PC-3 (cell line): ENCODE data around the gene PIAS1. TPM values are rescaled to one million over a fixed set of nuclear protein-coding genes. Genes with fewer than 3 reads are reported as not detected.

Experiments
- ATAC-seq: fragments of 200-7000 bp; cut with Tn5 transposase; 2 replicates; pipeline ENCODE4 v1.9.1; 2020; ENCODE audit warnings: mild to moderate bottlenecking, moderate library complexity
- BruUV-seq: library from RNA; stranded (reverse); fragments of 400-500 nt; replicated peaks from 2 replicates; lab custom pipeline; 2021; lab: Mats Ljungman, UMichigan
- CTCF ChIA-PET: fragments of 300-600 bp; sonication (Branson Sonifier 250); formaldehyde crosslinking; loops from one replicate; lab custom pipeline; 2022; ENCODE audit warnings: antibody characterized with exemption; lab: Charles Lee
- POLR2A ChIA-PET: fragments of 300-600 bp; sonication (Branson Sonifier 250); formaldehyde crosslinking; loops from one replicate; lab custom pipeline; 2022; ENCODE audit warnings: antibody characterized with exemption; ENCODE audit not compliant: unreplicated experiment; lab: Charles Lee
- DNase-seq: peaks from one replicate; pipeline ENCODE4 v3.0.0-alpha.2; 2015
- H2AFZ ChIP-seq: fragments of 300-600 bp; sonication (generic); 2 replicates; pipeline ENCODE4 v1.6.0; 2016; ENCODE audit warnings: antibody characterized with exemption, low read length
- H3F3A ChIP-seq: fragments of 300-600 bp; sonication (generic); one replicate; pipeline ENCODE4 v1.6.0; 2017; ENCODE audit warnings: antibody characterized with exemption, low read length, control low read depth, mild to moderate bottlenecking; ENCODE audit not compliant: unreplicated experiment
- H3K27ac ChIP-seq: fragments of 300-600 bp; sonication (generic); 2 replicates; pipeline ENCODE4 v1.5.1; 2016; ENCODE audit warnings: mild to moderate bottlenecking, low read length
- H3K27me3 ChIP-seq: fragments of 300-600 bp; sonication (generic); 2 replicates; pipeline ENCODE4 v1.6.1; 2016; ENCODE audit warnings: low read length, mixed read lengths
- H3K36me3 ChIP-seq: fragments of 300-600 bp; sonication (generic); 2 replicates; pipeline ENCODE4 v1.6.1; 2016; ENCODE audit warnings: low read depth, mixed run types, low read length, mixed read lengths
- H3K4me1 ChIP-seq: fragments of 300-600 bp; sonication (generic); 2 replicates; pipeline ENCODE4 v1.5.1; 2016; ENCODE audit warnings: low read length; ENCODE audit not compliant: insufficient read depth
- H3K4me2 ChIP-seq: fragments of 300-600 bp; sonication (generic); 2 replicates; pipeline ENCODE4 v1.6.0; 2016; ENCODE audit warnings: low read length
- H3K4me3 ChIP-seq: fragments of 300-600 bp; sonication (generic); 2 replicates; pipeline ENCODE4 v1.5.1; 2016; ENCODE audit warnings: mild to moderate bottlenecking, low read length, mixed read lengths
- H3K79me2 ChIP-seq: fragments of 300-600 bp; sonication (generic); 2 replicates; pipeline ENCODE4 v1.6.1; 2017; ENCODE audit warnings: low read length, mixed read lengths
- H3K9ac ChIP-seq: fragments of 300-600 bp; sonication (generic); 2 replicates; pipeline ENCODE4 v1.6.0; 2016; ENCODE audit warnings: mild to moderate bottlenecking, low read length
- H3K9me2 ChIP-seq: fragments of 300-600 bp; sonication (generic); replicated peaks from 2 replicates; pipeline ENCODE4 v1.6.1; 2016; ENCODE audit warnings: mixed run types, low read length, mixed read lengths
- H3K9me3 ChIP-seq: fragments of 300-600 bp; sonication (generic); 2 replicates; pipeline ENCODE4 v1.6.1; 2016; ENCODE audit warnings: low read length, mixed read lengths
- H4K20me1 ChIP-seq: fragments of 300-600 bp; sonication (generic); 2 replicates; pipeline ENCODE4 v1.6.1; 2016; ENCODE audit warnings: low read length, mixed read lengths
- CTCF ChIP-seq: fragments of 300-600 bp; sonication (generic); conservative IDR thresholded peaks from 2 replicates; pipeline ENCODE4 v1.5.1; 2017; ENCODE audit warnings: antibody characterized with exemption, low read depth, mild to moderate bottlenecking, low read length
- EZH2 ChIP-seq: fragments of 300-600 bp; sonication (generic); IDR thresholded peaks from one replicate; pipeline ENCODE4 v1.6.1; 2017; ENCODE audit warnings: antibody characterized with exemption, mild to moderate bottlenecking, low read length; ENCODE audit not compliant: unreplicated experiment
- EZH2phosphoT487 ChIP-seq: fragments of 300-600 bp; sonication (generic); IDR thresholded peaks from 2 replicates; pipeline ENCODE4 v1.6.1; 2018; ENCODE audit warnings: mild to moderate bottlenecking, antibody characterized with exemption, low read length, borderline replicate concordance
- intact Hi-C: fragments of 100-400 bp; cut with micrococcal nuclease; formaldehyde crosslinking; loops from 2 replicates; pipeline ENCODE4 v1.9.0; 2023
- total RNA-seq: library from RNA; depleted of rRNA; stranded (reverse); fragments of >200 nt; gene quantifications from 2 replicates; pipeline ENCODE4 v1.2.3, GENCODE V29; 2014

The PIAS1 gene
- total RNA-seq, 1 experiment from 2014 or later, result 21.9 TPM

- intact Hi-C loops, result no loop called here
- ChIA-PET POLR2A (no interaction called here), CTCF (no interaction called here)
- Histone ChIP-seq H3K4me3 (no peak overlapping the region), H3F3A (no peaks in the 10 kb centered on the region), H3K36me3 (no peaks in the 10 kb centered on the region), H3K4me2 (no peak overlapping the region), H3K27me3 (no peaks in the 10 kb centered on the region), H4K20me1 (no peaks in the 10 kb centered on the region), H3K79me2 (no peaks in the 10 kb centered on the region), H2AFZ (no peak overlapping the region), H3K27ac (no peak overlapping the region), H3K4me1 (no peaks in the 10 kb centered on the region), H3K9ac (no peak overlapping the region), H3K9me3 (no peaks in the 10 kb centered on the region), H3K9me2 (no peaks in the 10 kb centered on the region)
- ATAC-seq (no peak), DNase-seq (no peak)
- BruUV-seq, result no TSS peak
- no peak for TF ChIP-seq CTCF
- TF ChIP-seq EZH2phosphoT487, result no peak
- TF ChIP-seq EZH2, result no peak
Measured at GRCh38 chr15:68025835-68026424, 28.2 kb upstream of the PIAS1 start.

- TF ChIP-seq EZH2phosphoT487 (no peak), EZH2 (no peak), CTCF (no peak)
- no peaks in the 10 kb centered on the region for H3K36me3 ChIP-seq
Measured at GRCh38 chr15:68027388-68027787, 26.7 kb upstream of the PIAS1 start.

DNA sequence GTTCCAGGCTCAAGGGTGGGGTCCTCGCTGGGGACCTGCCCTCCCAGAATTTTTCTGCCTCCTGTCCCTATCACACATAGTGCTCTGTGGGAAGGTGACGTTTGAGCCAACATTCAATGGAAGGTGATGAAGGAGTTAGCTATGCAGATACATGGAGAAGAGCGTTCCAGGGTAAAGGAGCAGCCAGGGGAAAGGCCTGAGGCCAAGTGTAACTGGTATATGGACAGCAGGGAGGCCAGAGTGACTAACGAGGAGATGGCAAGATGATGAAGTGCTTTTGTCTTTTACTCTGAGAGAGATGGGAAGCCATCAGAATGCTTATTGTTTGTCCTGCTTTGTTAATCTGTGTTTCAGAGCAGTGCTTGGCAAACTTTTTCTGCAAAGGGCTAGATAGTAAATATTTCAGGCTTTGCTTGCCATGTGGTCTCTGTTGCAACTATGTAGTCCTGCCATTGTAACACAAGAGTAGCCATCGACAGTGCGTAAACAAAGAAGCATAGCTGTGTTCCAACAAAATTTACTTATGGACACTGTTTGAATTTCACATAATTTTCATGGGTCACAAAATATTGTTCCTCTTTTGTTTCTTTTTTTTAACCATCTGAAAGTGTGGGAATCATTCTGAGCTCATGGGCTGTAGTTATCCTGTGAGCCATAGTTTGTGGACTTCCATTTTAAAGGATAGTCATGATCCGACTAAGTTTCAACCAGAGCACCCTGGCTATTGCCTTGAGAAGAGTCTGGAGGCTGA, 25.8 kb upstream of the PIAS1 start:
- H3F3A ChIP-seq, result no peaks in the 10 kb centered on the region
- H3K27me3 ChIP-seq, result no peaks in the 10 kb centered on the region
- BruUV-seq, result no TSS peak
- no peak overlapping the region for H3K9ac ChIP-seq
- DNase-seq (no peak), ATAC-seq (no peak)
- no peaks in the 10 kb centered on the region for H3K36me3 ChIP-seq
- H3K4me1 ChIP-seq, result no peaks in the 10 kb centered on the region
- no peak overlapping the region for H3K27ac ChIP-seq
- H3K79me2 ChIP-seq, result no peaks in the 10 kb centered on the region
- TF ChIP-seq EZH2 (no peak), CTCF (no peak), EZH2phosphoT487 (no peak)
- no peak overlapping the region for H3K4me3 ChIP-seq
- CTCF ChIA-PET, result no interaction called here
- H3K4me2 ChIP-seq, result no peak overlapping the region
- H3K9me2 ChIP-seq, result no peaks in the 10 kb centered on the region
- no peaks in the 10 kb centered on the region for H4K20me1 ChIP-seq
- POLR2A ChIA-PET, result no interaction called here
- intact Hi-C loops, result no loop called here
- no peaks in the 10 kb centered on the region for H3K9me3 ChIP-seq
- H2AFZ ChIP-seq, result no peak overlapping the region

More at GRCh38 chr15:68027388-68027787, 26.7 kb upstream of the PIAS1 start:
- Histone ChIP-seq H3K9me3 (no peaks in the 10 kb centered on the region), H3K4me3 (no peak overlapping the region), H3K27me3 (no peaks in the 10 kb centered on the region), H2AFZ (no peak overlapping the region), H3K4me2 (no peak overlapping the region), H3K79me2 (no peaks in the 10 kb centered on the region), H3F3A (no peaks in the 10 kb centered on the region), H3K4me1 (no peaks in the 10 kb centered on the region), H4K20me1 (no peaks in the 10 kb centered on the region), H3K9me2 (no peaks in the 10 kb centered on the region), H3K27ac (no peak overlapping the region), H3K9ac (no peak overlapping the region)
- CTCF ChIA-PET, result no interaction called here
- no TSS peak for BruUV-seq
- intact Hi-C loops, result no loop called here
- POLR2A ChIA-PET, result no interaction called here
- DNase-seq, result no peak
- ATAC-seq, result no peak
